B cell (primary cell): ENCODE measurements around the gene SLC6A5.

Experiments
- CTCF ChIP-seq: fragments of 200-600 bp; IDR thresholded peaks from one replicate; pipeline ENCODE4 v1.8.0; 2022; ENCODE audit warnings: antibody characterized with exemption, mild to moderate bottlenecking
- EZH2 ChIP-seq: IDR thresholded peaks from 2 replicates; pipeline ENCODE4 v1.6.1; 2012; ENCODE audit warnings: borderline replicate concordance, low read depth, mild to moderate bottlenecking, moderate library complexity, low read length; ENCODE audit not compliant: insufficient read depth, poor library complexity, severe bottlenecking

- TF ChIP-seq CTCF: no peak
- no peak for TF ChIP-seq EZH2
Measured at GRCh38 chr11:20668131-20668809, 68.9 kb downstream of the SLC6A5 start.
